ENCODE data around the gene RAB6B.

RAB6B gene

GRCh38 chr3:133881492-133881891 lies 14.2 kb downstream of the RAB6B start:
- no peak for DNase-seq (ENCODE audit: low read depth in 2 of 2)

- no peak for DNase-seq (ENCODE audit: low read depth in 2 of 2)
Measured at GRCh38 chr3:133880886-133881455, 14.7 kb downstream of the RAB6B start.

- peak in 1 of 2 donors; percentile 8 for DNase-seq (ENCODE audit: low read depth in 2 of 2)
Measured at GRCh38 chr3:133880287-133880686, 15.4 kb downstream of the RAB6B start.

- DNase-seq (ENCODE audit: low read depth in 2 of 2), result no peak
Measured at GRCh38 chr3:133878518-133878917, 17.2 kb downstream of the RAB6B start.

GRCh38 chr3:133877221-133877620 lies 18.5 kb downstream of the RAB6B start:
- DNase-seq (ENCODE audit: low read depth in 2 of 2), result no peak

- no peak for DNase-seq (ENCODE audit: low read depth in 2 of 2)
Measured at GRCh38 chr3:133874761-133875438, 20.8 kb downstream of the RAB6B start.

- DNase-seq (ENCODE audit: low read depth in 2 of 2), result no peak
Measured at GRCh38 chr3:133874344-133874743, 21.3 kb downstream of the RAB6B start.

GRCh38 chr3:133872781-133873180 lies 22.9 kb downstream of the RAB6B start:
- DNase-seq (ENCODE audit: low read depth in 2 of 2), result no peak

GRCh38 chr3:133872161-133872560 lies 23.5 kb downstream of the RAB6B start:
- DNase-seq (ENCODE audit: low read depth in 2 of 2), result no peak

- no peak for DNase-seq (ENCODE audit: low read depth in 2 of 2)
Measured at GRCh38 chr3:133871368-133872090, 24.2 kb downstream of the RAB6B start.

GRCh38 chr3:133870822-133871221 lies 24.9 kb downstream of the RAB6B start:
- no peak for DNase-seq (ENCODE audit: low read depth in 2 of 2)

GRCh38 chr3:133869586-133869985 lies 26.1 kb downstream of the RAB6B start:
- DNase-seq (ENCODE audit: low read depth in 2 of 2), result no peak

GRCh38 chr3:133868758-133869475 lies 26.8 kb downstream of the RAB6B start:
- no peak for DNase-seq (ENCODE audit: low read depth in 2 of 2)

GRCh38 chr3:133868186-133868585 lies 27.5 kb downstream of the RAB6B start:
- DNase-seq (ENCODE audit: low read depth in 2 of 2), result no peak

- no peak for DNase-seq (ENCODE audit: low read depth in 2 of 2)
Measured at GRCh38 chr3:133866141-133866540, 29.5 kb downstream of the RAB6B start.

GRCh38 chr3:133865136-133865855 lies 30.4 kb downstream of the RAB6B start:
- no peak for DNase-seq (ENCODE audit: low read depth in 2 of 2)

GRCh38 chr3:133864616-133865015 lies 31.1 kb downstream of the RAB6B start:
- no peak for DNase-seq (ENCODE audit: low read depth in 2 of 2)

GRCh38 chr3:133863911-133864310 lies 31.8 kb downstream of the RAB6B start:
- DNase-seq (ENCODE audit: low read depth in 2 of 2), result no peak

GRCh38 chr3:133862161-133862560 lies 33.5 kb downstream of the RAB6B start:
- DNase-seq (ENCODE audit: low read depth in 2 of 2), result no peak

- no peak for DNase-seq (ENCODE audit: low read depth in 2 of 2)
Measured at GRCh38 chr3:133860519-133860918, 35.2 kb downstream of the RAB6B start.

- DNase-seq (ENCODE audit: low read depth in 2 of 2), result no peak
Measured at GRCh38 chr3:133859381-133860234, 36.1 kb downstream of the RAB6B start.

Measured in stimulated activated CD4-positive, alpha-beta T cell treated with anti-CD3 and anti-CD28 coated beads, Interleukin-4, amount 100 ng/mL, for 48 hours (primary cell).